Measurements from ENCODE around the gene SDK2.
"Not testable (repeated sequence)": the region's sequence is repeated elsewhere in the genome, so short reads cannot be mapped to it uniquely, and the experiment has no call there.

Gene SDK2

GRCh38 chr17:73318427-73318813 lies 325.8 kb downstream of the SDK2 start:
- no peaks in the 10 kb centered on the region for H3K36me3 ChIP-seq (ENCODE audit: control insufficient read depth in 2 of 2, insufficient read depth in 2 of 2, low read length in 2 of 2)

GRCh38 chr17:73317513-73318426 lies 326.5 kb downstream of the SDK2 start:
- Histone ChIP-seq H3K4me3 (ENCODE audit: low read length in 2 of 2) (no peak overlapping the region), H3K36me3 (ENCODE audit: control insufficient read depth in 2 of 2, insufficient read depth in 2 of 2, low read length in 2 of 2) (no peaks in the 10 kb centered on the region), H3K27ac (ENCODE audit: low read depth in 2 of 2, low read length in 2 of 2) (no peak overlapping the region), H3K27me3 (ENCODE audit: control insufficient read depth in 2 of 2, insufficient read depth in 2 of 2, low read length in 2 of 2) (no peaks in the 10 kb centered on the region), H3K9ac (ENCODE audit: low read depth in 1 of 2, low read length in 2 of 2) (no peak overlapping the region), H3K9me3 (ENCODE audit: control insufficient read depth in 2 of 2, low read length in 2 of 2) (no peaks in the 10 kb centered on the region), H3K4me1 (ENCODE audit: control insufficient read depth in 2 of 2, insufficient read depth in 2 of 2, low read length in 2 of 2) (peaks cover 1 to 5% of the 10 kb centered on the region in 2 donors)

More at GRCh38 chr17:73318427-73318813, 325.8 kb downstream of the SDK2 start:
- Histone ChIP-seq H3K4me1 (ENCODE audit: control insufficient read depth in 2 of 2, insufficient read depth in 2 of 2, low read length in 2 of 2) (peaks cover 0 to 4% of the 10 kb centered on the region in 2 donors), H3K4me3 (ENCODE audit: low read length in 2 of 2) (no peak overlapping the region), H3K27me3 (ENCODE audit: control insufficient read depth in 2 of 2, insufficient read depth in 2 of 2, low read length in 2 of 2) (no peaks in the 10 kb centered on the region), H3K27ac (ENCODE audit: low read depth in 2 of 2, low read length in 2 of 2) (no peak overlapping the region), H3K9ac (ENCODE audit: low read depth in 1 of 2, low read length in 2 of 2) (no peak overlapping the region), H3K9me3 (ENCODE audit: control insufficient read depth in 2 of 2, low read length in 2 of 2) (no peaks in the 10 kb centered on the region)

GRCh38 chr17:73316919-73317505 lies 327.2 kb downstream of the SDK2 start:
- H3K4me3 ChIP-seq (ENCODE audit: low read length in 2 of 2): no peak overlapping the region
- H3K27me3 ChIP-seq (ENCODE audit: control insufficient read depth in 2 of 2, insufficient read depth in 2 of 2, low read length in 2 of 2): no peaks in the 10 kb centered on the region
- H3K9ac ChIP-seq (ENCODE audit: low read depth in 1 of 2, low read length in 2 of 2): no peak overlapping the region
- no peaks in the 10 kb centered on the region for H3K9me3 ChIP-seq (ENCODE audit: control insufficient read depth in 2 of 2, low read length in 2 of 2)
- H3K36me3 ChIP-seq (ENCODE audit: control insufficient read depth in 2 of 2, insufficient read depth in 2 of 2, low read length in 2 of 2): no peaks in the 10 kb centered on the region
- peaks cover 7 to 11% of the 10 kb centered on the region in 2 donors for H3K4me1 ChIP-seq (ENCODE audit: control insufficient read depth in 2 of 2, insufficient read depth in 2 of 2, low read length in 2 of 2)
- H3K27ac ChIP-seq (ENCODE audit: low read depth in 2 of 2, low read length in 2 of 2): no peak overlapping the region

GRCh38 chr17:73315471-73315870 lies 328.8 kb downstream of the SDK2 start:
- no peak overlapping the region for H3K4me3 ChIP-seq (ENCODE audit: low read length in 2 of 2)
- no peak overlapping the region for H3K9ac ChIP-seq (ENCODE audit: low read depth in 1 of 2, low read length in 2 of 2)
- H3K27ac ChIP-seq (ENCODE audit: low read depth in 2 of 2, low read length in 2 of 2): no peak overlapping the region
- no peaks in the 10 kb centered on the region for H3K9me3 ChIP-seq (ENCODE audit: control insufficient read depth in 2 of 2, low read length in 2 of 2)
- no peaks in the 10 kb centered on the region for H3K36me3 ChIP-seq (ENCODE audit: control insufficient read depth in 2 of 2, insufficient read depth in 2 of 2, low read length in 2 of 2)
- H3K27me3 ChIP-seq (ENCODE audit: control insufficient read depth in 2 of 2, insufficient read depth in 2 of 2, low read length in 2 of 2): no peaks in the 10 kb centered on the region
- H3K4me1 ChIP-seq (ENCODE audit: control insufficient read depth in 2 of 2, insufficient read depth in 2 of 2, low read length in 2 of 2): peaks cover 7 to 11% of the 10 kb centered on the region in 2 donors

GRCh38 chr17:73313526-73314127 lies 330.6 kb downstream of the SDK2 start:
- H3K36me3 ChIP-seq (ENCODE audit: control insufficient read depth in 2 of 2, insufficient read depth in 2 of 2, low read length in 2 of 2): no peaks in the 10 kb centered on the region
- no peak overlapping the region for H3K9ac ChIP-seq (ENCODE audit: low read depth in 1 of 2, low read length in 2 of 2)
- H3K27me3 ChIP-seq (ENCODE audit: control insufficient read depth in 2 of 2, insufficient read depth in 2 of 2, low read length in 2 of 2): no peaks in the 10 kb centered on the region
- H3K9me3 ChIP-seq (ENCODE audit: control insufficient read depth in 2 of 2, low read length in 2 of 2): no peaks in the 10 kb centered on the region
- H3K27ac ChIP-seq (ENCODE audit: low read depth in 2 of 2, low read length in 2 of 2): no peak overlapping the region
- no peak overlapping the region for H3K4me3 ChIP-seq (ENCODE audit: low read length in 2 of 2)
- peaks cover 14 to 21% of the 10 kb centered on the region in 2 donors for H3K4me1 ChIP-seq (ENCODE audit: control insufficient read depth in 2 of 2, insufficient read depth in 2 of 2, low read length in 2 of 2)

GRCh38 chr17:73312887-73313286 lies 331.4 kb downstream of the SDK2 start:
- H3K9me3 ChIP-seq (ENCODE audit: control insufficient read depth in 2 of 2, low read length in 2 of 2); H3K27me3 ChIP-seq (ENCODE audit: control insufficient read depth in 2 of 2, insufficient read depth in 2 of 2, low read length in 2 of 2); H3K36me3 ChIP-seq (ENCODE audit: control insufficient read depth in 2 of 2, insufficient read depth in 2 of 2, low read length in 2 of 2): not testable (repeated sequence)
- Histone ChIP-seq H3K4me1 (ENCODE audit: control insufficient read depth in 2 of 2, insufficient read depth in 2 of 2, low read length in 2 of 2) (peaks cover 22 to 28% of the 10 kb centered on the region in 2 donors), H3K27ac (ENCODE audit: low read depth in 2 of 2, low read length in 2 of 2) (peak overlapping the region; percentile 99 to 100), H3K4me3 (ENCODE audit: low read length in 2 of 2) (peak overlapping the region; percentile 61 to 76), H3K9ac (ENCODE audit: low read depth in 1 of 2, low read length in 2 of 2) (peak overlapping the region in 1 of 2 donors; percentile 99)

GRCh38 chr17:73311781-73312641 lies 332.2 kb downstream of the SDK2 start, which contains the start of gene CDC42EP4:
TSS of gene CDC42EP4 (minus strand) at chr17:73312001. CDS start at chr17:73286500, 25,501 bp downstream.
- Histone ChIP-seq H3K9ac (ENCODE audit: low read depth in 1 of 2, low read length in 2 of 2) (peak within 1 kb of the TSS; percentile 99), H3K27ac (ENCODE audit: low read depth in 2 of 2, low read length in 2 of 2) (peak within 1 kb of the TSS; percentile 99 to 100), H3K36me3 (ENCODE audit: control insufficient read depth in 2 of 2, insufficient read depth in 2 of 2, low read length in 2 of 2) (no peaks in the 10 kb centered on the region), H3K27me3 (ENCODE audit: control insufficient read depth in 2 of 2, insufficient read depth in 2 of 2, low read length in 2 of 2) (no peaks in the 10 kb centered on the region), H3K9me3 (ENCODE audit: control insufficient read depth in 2 of 2, low read length in 2 of 2) (no peaks in the 10 kb centered on the region), H3K4me3 (ENCODE audit: low read length in 2 of 2) (peak within 1 kb of the TSS; percentile 86 to 87), H3K4me1 (ENCODE audit: control insufficient read depth in 2 of 2, insufficient read depth in 2 of 2, low read length in 2 of 2) (peaks cover 26 to 28% of the 10 kb centered on the region in 2 donors)

GRCh38 chr17:73311428-73311780 lies 332.8 kb downstream of the SDK2 start:
- Histone ChIP-seq H3K9ac (ENCODE audit: low read depth in 1 of 2, low read length in 2 of 2) (peak overlapping the region; percentile 99), H3K4me1 (ENCODE audit: control insufficient read depth in 2 of 2, insufficient read depth in 2 of 2, low read length in 2 of 2) (peaks cover 33% of the 10 kb centered on the region in 2 donors), H3K4me3 (ENCODE audit: low read length in 2 of 2) (peak overlapping the region; percentile 86 to 87), H3K36me3 (ENCODE audit: control insufficient read depth in 2 of 2, insufficient read depth in 2 of 2, low read length in 2 of 2) (no peaks in the 10 kb centered on the region), H3K27ac (ENCODE audit: low read depth in 2 of 2, low read length in 2 of 2) (peak overlapping the region; percentile 99 to 100), H3K27me3 (ENCODE audit: control insufficient read depth in 2 of 2, insufficient read depth in 2 of 2, low read length in 2 of 2) (no peaks in the 10 kb centered on the region), H3K9me3 (ENCODE audit: control insufficient read depth in 2 of 2, low read length in 2 of 2) (no peaks in the 10 kb centered on the region)

- Histone ChIP-seq H3K27me3 (ENCODE audit: control insufficient read depth in 2 of 2, insufficient read depth in 2 of 2, low read length in 2 of 2) (no peaks in the 10 kb centered on the region), H3K9ac (ENCODE audit: low read depth in 1 of 2, low read length in 2 of 2) (peak overlapping the region; percentile 94 to 99), H3K27ac (ENCODE audit: low read depth in 2 of 2, low read length in 2 of 2) (peak overlapping the region; percentile 99 to 100), H3K4me3 (ENCODE audit: low read length in 2 of 2) (peak overlapping the region; percentile 86 to 87), H3K4me1 (ENCODE audit: control insufficient read depth in 2 of 2, insufficient read depth in 2 of 2, low read length in 2 of 2) (peaks cover 44 to 45% of the 10 kb centered on the region in 2 donors), H3K9me3 (ENCODE audit: control insufficient read depth in 2 of 2, low read length in 2 of 2) (no peaks in the 10 kb centered on the region), H3K36me3 (ENCODE audit: control insufficient read depth in 2 of 2, insufficient read depth in 2 of 2, low read length in 2 of 2) (no peaks in the 10 kb centered on the region)
These were observed 334.3 kb downstream of the SDK2 start for GRCh38 chr17:73309727-73310596.
